ENCODE results near the gene RNF144B. TPM values are rescaled to one million over a fixed set of nuclear protein-coding genes. Genes with fewer than 3 reads are reported as not detected.

RNF144B gene
- total RNA-seq, 2 donors from 2014 or later, result 1.4 to 1.5 TPM

GRCh38 chr6:18469536-18469935, 82.4 kb downstream of the RNF144B start:
- Mint-ChIP-seq H3K9me3 (no peaks in the 10 kb centered on the region), H3K27ac (no peak overlapping the region), H3K36me3 (ENCODE audit: low read depth) (no peaks in the 10 kb centered on the region), H3K4me1 (peaks cover 18% of the 10 kb centered on the region), H3K4me3 (no peak overlapping the region), H3K27me3 (ENCODE audit: insufficient read depth) (no peaks in the 10 kb centered on the region)
- 93 to 100% methylated on average over 3 of the region's 3 CpGs for WGBS, 2 experiments (ENCODE audit: insufficient coverage in 1 of 2, insufficient read length in 1 of 2)
- Histone ChIP-seq H3K27ac (ENCODE audit: low read depth, low read length) (no peak overlapping the region), H3K9ac (ENCODE audit: extremely low read depth, low read length, poor library complexity, severe bottlenecking) (no peak overlapping the region), H3K36me3 (ENCODE audit: control insufficient read depth, insufficient read depth, low read length) (no peaks in the 10 kb centered on the region), H3K4me1 (ENCODE audit: control insufficient read depth, insufficient read depth, low read length) (peaks cover 2% of the 10 kb centered on the region), H3K27me3 (ENCODE audit: control insufficient read depth, insufficient read depth, low read length, poor library complexity, severe bottlenecking) (no peaks in the 10 kb centered on the region), H3K4me3 (ENCODE audit: low read length) (no peak overlapping the region), H3K9me3 (ENCODE audit: control insufficient read depth, low read length) (no peaks in the 10 kb centered on the region)
- TF ChIP-seq, protein P1, sequence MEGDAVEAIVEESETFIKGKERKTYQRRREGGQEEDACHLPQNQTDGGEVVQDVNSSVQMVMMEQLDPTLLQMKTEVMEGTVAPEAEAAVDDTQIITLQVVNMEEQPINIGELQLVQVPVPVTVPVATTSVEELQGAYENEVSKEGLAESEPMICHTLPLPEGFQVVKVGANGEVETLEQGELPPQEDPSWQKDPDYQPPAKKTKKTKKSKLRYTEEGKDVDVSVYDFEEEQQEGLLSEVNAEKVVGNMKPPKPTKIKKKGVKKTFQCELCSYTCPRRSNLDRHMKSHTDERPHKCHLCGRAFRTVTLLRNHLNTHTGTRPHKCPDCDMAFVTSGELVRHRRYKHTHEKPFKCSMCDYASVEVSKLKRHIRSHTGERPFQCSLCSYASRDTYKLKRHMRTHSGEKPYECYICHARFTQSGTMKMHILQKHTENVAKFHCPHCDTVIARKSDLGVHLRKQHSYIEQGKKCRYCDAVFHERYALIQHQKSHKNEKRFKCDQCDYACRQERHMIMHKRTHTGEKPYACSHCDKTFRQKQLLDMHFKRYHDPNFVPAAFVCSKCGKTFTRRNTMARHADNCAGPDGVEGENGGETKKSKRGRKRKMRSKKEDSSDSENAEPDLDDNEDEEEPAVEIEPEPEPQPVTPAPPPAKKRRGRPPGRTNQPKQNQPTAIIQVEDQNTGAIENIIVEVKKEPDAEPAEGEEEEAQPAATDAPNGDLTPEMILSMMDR (conservative IDR thresholded peaks at IDR 0.05), result no peak
- DNase-seq, result no peak

DNA sequence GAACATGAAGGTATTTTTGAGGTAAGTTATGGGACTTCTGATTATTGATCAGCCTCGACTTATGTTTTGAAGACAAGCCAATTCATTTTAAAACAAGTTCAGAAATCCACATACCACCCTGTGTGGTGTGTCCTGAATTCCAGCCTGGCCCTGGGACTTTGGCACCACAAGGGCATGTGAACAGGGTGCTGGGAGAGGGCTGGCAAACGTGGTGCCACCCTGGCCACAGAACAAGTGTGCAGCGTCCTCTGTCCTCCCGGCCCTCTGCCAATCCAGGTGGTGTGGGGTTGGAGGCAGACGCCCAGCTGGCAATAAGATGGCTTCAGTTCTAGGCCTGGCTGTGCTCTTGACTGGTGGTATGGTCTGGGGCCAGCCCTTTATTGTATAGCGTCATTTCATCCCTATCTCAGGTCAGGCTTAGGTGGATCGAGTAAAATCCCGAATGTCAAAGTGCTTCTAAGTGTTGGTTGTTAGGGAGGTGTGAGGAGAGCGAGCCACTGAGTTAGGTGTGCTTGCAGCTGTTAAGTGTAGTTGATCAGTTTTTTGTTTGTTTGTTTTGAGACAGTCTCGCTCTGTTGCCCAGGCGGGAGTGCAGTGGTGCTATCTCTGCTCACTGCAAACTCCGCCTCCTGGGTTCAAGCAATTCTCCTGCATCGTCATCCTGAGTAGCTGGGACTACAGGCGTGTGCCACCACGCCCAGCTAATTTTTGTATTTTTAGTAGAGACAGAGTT, 84.2 kb downstream of the RNF144B start:
- H3K4me3 Mint-ChIP-seq, result no peak overlapping the region
- H3K4me3 ChIP-seq (ENCODE audit: low read length), result no peak overlapping the region
- no peaks in the 10 kb centered on the region for H3K36me3 ChIP-seq (ENCODE audit: control insufficient read depth, insufficient read depth, low read length)
- H3K27ac ChIP-seq (ENCODE audit: low read depth, low read length), result no peak overlapping the region
- WGBS, 2 experiments (ENCODE audit: insufficient coverage in 1 of 2, insufficient read length in 1 of 2), result 82 to 98% methylated on average over 7 to 15 of the region's 15 CpGs
- H3K9me3 Mint-ChIP-seq, result no peaks in the 10 kb centered on the region
- no peaks in the 10 kb centered on the region for H3K27me3 ChIP-seq (ENCODE audit: control insufficient read depth, insufficient read depth, low read length, poor library complexity, severe bottlenecking)
- H3K36me3 Mint-ChIP-seq (ENCODE audit: low read depth), result no peaks in the 10 kb centered on the region
- H3K9me3 ChIP-seq (ENCODE audit: control insufficient read depth, low read length), result no peaks in the 10 kb centered on the region
- no peak for DNase-seq
- H3K4me1 Mint-ChIP-seq, result peaks cover 14% of the 10 kb centered on the region
- H3K9ac ChIP-seq (ENCODE audit: extremely low read depth, low read length, poor library complexity, severe bottlenecking), result no peak overlapping the region
- H3K27me3 Mint-ChIP-seq (ENCODE audit: insufficient read depth), result no peaks in the 10 kb centered on the region
- no peak overlapping the region for H3K27ac Mint-ChIP-seq
- TF ChIP-seq, protein P1 (conservative IDR thresholded peaks at IDR 0.05), result no peak
- H3K4me1 ChIP-seq (ENCODE audit: control insufficient read depth, insufficient read depth, low read length), result peaks cover 2% of the 10 kb centered on the region

- H3K27me3 Mint-ChIP-seq (ENCODE audit: insufficient read depth), result no peaks in the 10 kb centered on the region
- no peaks in the 10 kb centered on the region for H3K27me3 ChIP-seq (ENCODE audit: control insufficient read depth, insufficient read depth, low read length, poor library complexity, severe bottlenecking)
- H3K4me3 ChIP-seq (ENCODE audit: low read length), result no peak overlapping the region
- 75 to 91% methylated on average over 1 to 2 of the region's 2 CpGs for WGBS, 2 experiments (ENCODE audit: insufficient coverage in 1 of 2, insufficient read length in 1 of 2)
- no peaks in the 10 kb centered on the region for H3K36me3 Mint-ChIP-seq (ENCODE audit: low read depth)
- peaks cover 2% of the 10 kb centered on the region for H3K4me1 ChIP-seq (ENCODE audit: control insufficient read depth, insufficient read depth, low read length)
- no peak overlapping the region for H3K27ac Mint-ChIP-seq
- DNase-seq, result no peak
- TF ChIP-seq, protein P1 (conservative IDR thresholded peaks at IDR 0.05), result no peak
- H3K4me1 Mint-ChIP-seq, result peaks cover 4% of the 10 kb centered on the region
- no peaks in the 10 kb centered on the region for H3K9me3 ChIP-seq (ENCODE audit: control insufficient read depth, low read length)
- H3K36me3 ChIP-seq (ENCODE audit: control insufficient read depth, insufficient read depth, low read length), result no peaks in the 10 kb centered on the region
- no peak overlapping the region for H3K27ac ChIP-seq (ENCODE audit: low read depth, low read length)
- H3K4me3 Mint-ChIP-seq, result no peak overlapping the region
- no peaks in the 10 kb centered on the region for H3K9me3 Mint-ChIP-seq
- no peak overlapping the region for H3K9ac ChIP-seq (ENCODE audit: extremely low read depth, low read length, poor library complexity, severe bottlenecking)
These were observed 85.8 kb downstream of the RNF144B start for GRCh38 chr6:18472941-18473340.

Data from endodermal cell (in vitro differentiated cells).